ENCODE results near the gene OR5V1. TPM values are rescaled to one million over a fixed set of nuclear protein-coding genes. Genes with fewer than 3 reads are reported as not detected.
"Not testable (repeated sequence)": the region's sequence is repeated elsewhere in the genome, so short reads cannot be mapped to it uniquely, and the experiment has no call there.

OR5V1 gene
- total RNA-seq, 1 donor from 2014 or later = not detected

DNA sequence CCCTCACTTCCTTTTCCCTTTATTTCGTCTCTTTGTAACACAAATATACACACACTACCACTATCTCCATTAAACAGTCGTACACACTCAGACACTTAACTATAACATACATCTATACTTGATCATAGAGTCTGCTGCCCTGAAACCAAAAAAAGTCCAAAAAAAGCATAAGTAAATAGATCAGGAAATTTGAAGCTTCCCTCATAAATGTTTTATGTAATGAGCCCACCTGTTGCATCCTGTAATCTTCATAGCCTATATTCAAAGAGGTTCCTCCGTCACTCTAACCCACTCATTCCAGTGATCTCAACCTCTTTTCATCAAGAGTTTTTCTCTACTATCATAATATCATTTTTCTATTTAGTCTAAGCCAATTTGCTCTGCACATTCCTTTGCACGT is 19.9 kb upstream of the OR5V1 start:
- no peak overlapping the region for H3K27ac ChIP-seq (replicated peaks)
- no peak overlapping the region for H3K4me3 ChIP-seq
- intact Hi-C loops (cut with micrococcal nuclease) = no loop called here
- TF ChIP-seq, protein P1, sequence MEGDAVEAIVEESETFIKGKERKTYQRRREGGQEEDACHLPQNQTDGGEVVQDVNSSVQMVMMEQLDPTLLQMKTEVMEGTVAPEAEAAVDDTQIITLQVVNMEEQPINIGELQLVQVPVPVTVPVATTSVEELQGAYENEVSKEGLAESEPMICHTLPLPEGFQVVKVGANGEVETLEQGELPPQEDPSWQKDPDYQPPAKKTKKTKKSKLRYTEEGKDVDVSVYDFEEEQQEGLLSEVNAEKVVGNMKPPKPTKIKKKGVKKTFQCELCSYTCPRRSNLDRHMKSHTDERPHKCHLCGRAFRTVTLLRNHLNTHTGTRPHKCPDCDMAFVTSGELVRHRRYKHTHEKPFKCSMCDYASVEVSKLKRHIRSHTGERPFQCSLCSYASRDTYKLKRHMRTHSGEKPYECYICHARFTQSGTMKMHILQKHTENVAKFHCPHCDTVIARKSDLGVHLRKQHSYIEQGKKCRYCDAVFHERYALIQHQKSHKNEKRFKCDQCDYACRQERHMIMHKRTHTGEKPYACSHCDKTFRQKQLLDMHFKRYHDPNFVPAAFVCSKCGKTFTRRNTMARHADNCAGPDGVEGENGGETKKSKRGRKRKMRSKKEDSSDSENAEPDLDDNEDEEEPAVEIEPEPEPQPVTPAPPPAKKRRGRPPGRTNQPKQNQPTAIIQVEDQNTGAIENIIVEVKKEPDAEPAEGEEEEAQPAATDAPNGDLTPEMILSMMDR (IDR thresholded peaks at IDR 0.05; ENCODE audit: borderline replicate concordance) = no peak
- peaks cover 10% of the 10 kb centered on the region for H3K27me3 ChIP-seq (ENCODE audit: low read depth)
- no peaks in the 10 kb centered on the region for H3K36me3 ChIP-seq
- DNase-seq = no peak
- H3K9me3 ChIP-seq (replicated peaks) = no peaks in the 10 kb centered on the region
- no peaks in the 10 kb centered on the region for H3K4me1 ChIP-seq

DNA sequence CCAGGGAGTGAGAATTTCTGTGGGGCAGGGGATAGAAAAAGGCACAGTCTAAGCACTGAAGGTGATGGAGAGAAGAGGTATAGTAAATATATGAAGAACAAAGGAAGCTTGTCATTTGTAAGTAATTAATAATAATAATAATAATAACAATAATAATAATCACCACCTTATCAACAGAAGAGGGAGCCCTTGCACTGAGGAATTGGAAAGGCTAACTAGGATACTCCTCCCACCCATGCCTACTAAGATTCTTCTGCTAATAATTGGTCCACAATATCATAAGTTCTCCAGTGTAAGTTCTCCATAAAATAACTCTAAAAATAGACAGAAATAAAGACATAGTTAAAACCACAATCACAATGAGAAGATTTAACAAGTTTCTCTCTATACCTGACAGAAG is 7.3 kb upstream of the OR5V1 start:
- Histone ChIP-seq H3K4me1 (no peaks in the 10 kb centered on the region), H3K4me3 (no peak overlapping the region), H3K27me3 (ENCODE audit: low read depth) (no peaks in the 10 kb centered on the region), H3K27ac (replicated peaks) (no peak overlapping the region), H3K36me3 (no peaks in the 10 kb centered on the region), H3K9me3 (replicated peaks) (peaks cover 4% of the 10 kb centered on the region)
- intact Hi-C loops (cut with micrococcal nuclease) = no loop called here
- DNase-seq = no peak
- TF ChIP-seq, protein P1 (IDR thresholded peaks at IDR 0.05; ENCODE audit: borderline replicate concordance) = no peak

DNA sequence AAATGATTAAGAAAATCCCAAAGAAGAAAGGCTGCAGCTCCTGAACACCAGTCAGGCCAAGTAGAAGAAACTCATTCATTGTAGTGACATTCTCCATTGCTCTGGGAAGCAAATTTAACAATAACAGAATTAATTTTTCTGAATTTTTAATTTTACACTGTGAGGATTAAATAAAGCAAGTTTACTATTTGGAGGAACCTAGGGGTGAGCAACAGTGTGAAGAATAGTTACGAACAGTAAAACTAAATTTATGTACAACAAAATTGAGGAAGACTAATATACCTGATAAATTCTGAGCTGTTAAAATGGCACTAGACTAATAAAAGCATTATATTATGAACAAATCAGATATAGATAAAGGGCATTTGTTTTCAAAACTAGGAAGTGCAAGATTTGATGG is 6.5 kb upstream of the OR5V1 start, which contains the start of gene OR12D3:
OR12D3 (minus strand) TSS at position 101 of the 400 bp plus-strand sequence; CDS start at position 97, 4 bp downstream.
- TF ChIP-seq, protein P1 (IDR thresholded peaks at IDR 0.05; ENCODE audit: borderline replicate concordance) = no peak
- intact Hi-C loops (cut with micrococcal nuclease) = no loop called here
- H3K36me3 ChIP-seq = no peaks in the 10 kb centered on the region

DNA sequence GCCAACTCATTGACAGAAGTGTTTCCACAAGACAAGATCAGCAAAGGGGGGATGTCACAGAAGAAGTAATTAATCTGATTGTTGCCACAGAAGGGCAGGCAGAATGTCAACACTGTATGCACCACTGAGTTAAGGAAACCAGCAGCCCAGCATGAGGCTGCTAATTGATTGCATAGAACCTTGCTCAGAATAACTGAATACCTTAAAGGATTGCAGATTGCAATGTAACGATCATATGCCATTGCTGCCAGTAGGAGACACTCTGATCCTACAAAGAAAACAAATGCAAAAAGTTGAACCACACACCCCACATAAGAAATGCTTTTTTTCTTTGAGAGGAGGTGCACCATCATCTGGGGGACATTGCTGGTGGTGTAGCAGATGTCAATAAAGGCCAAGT is 13.1 kb downstream of the OR5V1 start:
- Histone ChIP-seq H3K9me3 (replicated peaks) (peaks cover 19% of the 10 kb centered on the region), H3K4me1 (no peaks in the 10 kb centered on the region), H3K36me3 (no peaks in the 10 kb centered on the region), H3K27me3 (ENCODE audit: low read depth) (peaks cover 14% of the 10 kb centered on the region), H3K4me3 (no peak overlapping the region), H3K27ac (replicated peaks) (no peak overlapping the region)
- intact Hi-C loops (cut with micrococcal nuclease) = no loop called here
- DNase-seq = no peak
- TF ChIP-seq, protein P1 (IDR thresholded peaks at IDR 0.05; ENCODE audit: borderline replicate concordance) = no peak

More for the DNA sequence above, 6.5 kb upstream of the OR5V1 start, which contains the start of gene OR12D3:
- no peak within 1 kb of the TSS for H3K4me3 ChIP-seq
- H3K27me3 ChIP-seq (ENCODE audit: low read depth) = no peaks in the 10 kb centered on the region
- no peak for DNase-seq
- peaks cover 4% of the 10 kb centered on the region for H3K9me3 ChIP-seq (replicated peaks)
- no peak within 1 kb of the TSS for H3K27ac ChIP-seq (replicated peaks)
- H3K4me1 ChIP-seq = no peaks in the 10 kb centered on the region

DNA sequence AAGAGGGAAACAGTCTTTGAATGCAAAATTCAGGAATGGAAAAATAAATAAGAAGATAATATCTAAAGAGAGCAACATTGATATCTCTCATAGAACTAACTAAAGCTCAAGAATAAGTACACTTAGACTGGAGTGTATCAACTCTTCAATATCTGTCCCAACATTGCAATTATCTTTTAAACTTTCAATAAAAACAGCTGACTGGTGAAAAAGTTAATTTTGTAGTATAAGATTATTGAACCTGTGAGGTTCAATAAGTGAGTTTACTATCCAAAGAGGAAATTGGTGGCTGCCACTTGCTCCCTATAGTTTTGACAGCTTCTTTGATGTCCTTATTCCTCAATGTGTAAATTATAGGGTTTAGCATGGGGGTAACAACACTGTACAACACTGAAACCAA is 13.7 kb downstream of the OR5V1 start:
- DNase-seq = no peak
- TF ChIP-seq, protein P1 (IDR thresholded peaks at IDR 0.05; ENCODE audit: borderline replicate concordance) = no peak
- H3K4me1 ChIP-seq = no peaks in the 10 kb centered on the region
- H3K9me3 ChIP-seq (replicated peaks) = peaks cover 25% of the 10 kb centered on the region
- intact Hi-C loops (cut with micrococcal nuclease) = no loop called here
- H3K27ac ChIP-seq (replicated peaks) = no peak overlapping the region
- peaks cover 9% of the 10 kb centered on the region for H3K27me3 ChIP-seq (ENCODE audit: low read depth)
- H3K4me3 ChIP-seq = no peak overlapping the region
- no peaks in the 10 kb centered on the region for H3K36me3 ChIP-seq

DNA sequence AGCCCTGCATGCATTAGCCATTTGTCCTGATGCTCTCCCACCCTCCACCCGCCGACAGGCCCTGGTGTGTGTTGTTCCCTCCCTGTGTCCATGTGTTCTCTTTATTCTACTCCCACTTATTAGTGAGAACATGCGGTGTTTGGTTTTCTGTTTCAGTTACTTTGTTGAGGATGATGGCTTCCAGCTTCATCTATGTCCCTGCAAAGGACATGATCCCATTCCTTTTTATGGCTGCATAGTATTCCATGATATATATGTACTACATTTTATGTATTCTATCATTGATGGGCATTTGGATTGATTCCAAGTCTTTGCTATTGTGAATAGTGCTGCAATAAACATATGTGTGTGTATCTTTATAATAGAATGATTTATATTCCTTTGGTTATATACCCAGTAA is 19.3 kb downstream of the OR5V1 start:
- peaks cover 35% of the 10 kb centered on the region for H3K9me3 ChIP-seq (replicated peaks)
- H3K36me3 ChIP-seq; DNase-seq; H3K4me1 ChIP-seq; intact Hi-C loops (cut with micrococcal nuclease); H3K27me3 ChIP-seq (ENCODE audit: low read depth); H3K4me3 ChIP-seq; H3K27ac ChIP-seq (replicated peaks): not testable (repeated sequence)
